ENCODE data around the gene KCNH3.
A peak's percentile ranks its signal among the peaks of the same experiment; 100 is the strongest.
"Not testable (repeated sequence)": the region's sequence is repeated elsewhere in the genome, so short reads cannot be mapped to it uniquely, and the experiment has no call there.

KCNH3 gene

GRCh38 chr12:49538510-49539403 is at the start of gene KCNH3:
Gene KCNH3, plus strand, starts transcription at chr12:49539030. Its CDS starts 387 bp downstream, at chr12:49539417.
- peak; percentile 92 for DNase-seq

GRCh38 chr12:49489154-49489553 is 49.7 kb upstream of the KCNH3 start:
- no peak for DNase-seq

- DNase-seq: peak; percentile 8
Observed at GRCh38 chr12:49489720-49490119, 49.1 kb upstream of the KCNH3 start.

GRCh38 chr12:49491823-49492222 is 47.0 kb upstream of the KCNH3 start:
- no peak for DNase-seq

DNA sequence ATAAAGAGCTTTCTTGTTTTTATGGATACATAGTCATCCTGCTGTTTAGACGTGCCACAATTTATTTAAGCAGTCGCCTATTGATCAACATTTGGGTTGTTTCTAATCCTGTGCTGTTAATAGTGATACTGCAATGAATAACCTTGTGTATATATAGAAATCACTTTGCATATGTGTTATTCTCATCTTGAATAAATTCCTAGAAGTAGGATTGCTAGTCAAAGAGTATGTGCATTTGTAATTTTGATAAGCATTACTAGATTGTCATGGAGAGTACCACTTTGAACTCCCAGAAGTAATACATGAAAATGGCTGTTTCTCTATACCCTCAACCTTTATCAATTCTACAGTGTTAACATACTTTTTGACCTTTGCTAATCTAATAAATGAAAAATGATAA is 44.9 kb upstream of the KCNH3 start:
- no peak for DNase-seq

GRCh38 chr12:49496417-49497360 is 42.1 kb upstream of the KCNH3 start:
- DNase-seq: no peak

- DNase-seq: no peak
Observed at GRCh38 chr12:49501895-49502294, 36.9 kb upstream of the KCNH3 start.

DNA sequence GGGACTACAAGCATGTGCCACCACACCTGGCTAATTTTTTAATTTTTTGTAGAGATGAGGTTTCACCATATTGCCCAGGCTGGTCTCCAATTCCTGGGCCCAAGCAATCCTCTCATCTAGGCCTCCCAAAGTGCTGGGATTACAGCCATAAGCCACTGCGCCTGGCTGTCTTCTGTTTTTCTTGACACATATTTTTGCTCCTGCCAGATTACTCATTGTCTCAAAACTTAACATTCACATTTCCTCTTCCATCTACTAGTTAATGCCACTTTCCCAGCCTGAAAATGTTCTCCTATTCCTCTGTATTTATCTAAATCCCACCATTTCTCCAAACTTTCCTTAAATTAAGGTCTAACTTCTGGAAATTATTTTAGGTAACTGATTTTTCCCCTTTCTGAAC is 36.2 kb upstream of the KCNH3 start:
- no peak for DNase-seq

- DNase-seq: no peak
Observed at GRCh38 chr12:49503674-49504180, 35.1 kb upstream of the KCNH3 start.

- no peak for DNase-seq
Observed at GRCh38 chr12:49505672-49506071, 33.2 kb upstream of the KCNH3 start.

DNA sequence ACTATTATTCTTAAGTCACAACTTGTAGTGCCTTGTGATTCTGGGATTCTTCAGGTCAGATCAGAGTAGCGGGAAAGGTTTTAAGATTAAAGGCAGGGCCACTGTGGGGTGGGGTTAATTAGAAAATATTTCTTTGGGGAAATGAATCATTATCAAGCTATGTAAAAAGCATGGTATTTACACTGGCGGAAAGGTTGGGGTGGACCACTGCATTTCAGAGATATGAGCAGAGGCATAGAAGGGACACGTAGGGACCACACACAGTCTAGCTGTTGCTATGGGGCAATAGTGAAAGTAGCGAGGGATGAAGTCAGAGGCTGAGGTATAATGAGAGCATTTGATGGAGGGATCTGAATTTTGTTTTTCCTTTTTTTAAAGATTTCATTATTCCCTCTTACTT is 31.7 kb upstream of the KCNH3 start:
- DNase-seq: no peak

GRCh38 chr12:49509681-49510080 is 29.1 kb upstream of the KCNH3 start:
- not testable (repeated sequence) for DNase-seq

GRCh38 chr12:49511410-49511809 is 27.4 kb upstream of the KCNH3 start:
- DNase-seq: no peak

DNA sequence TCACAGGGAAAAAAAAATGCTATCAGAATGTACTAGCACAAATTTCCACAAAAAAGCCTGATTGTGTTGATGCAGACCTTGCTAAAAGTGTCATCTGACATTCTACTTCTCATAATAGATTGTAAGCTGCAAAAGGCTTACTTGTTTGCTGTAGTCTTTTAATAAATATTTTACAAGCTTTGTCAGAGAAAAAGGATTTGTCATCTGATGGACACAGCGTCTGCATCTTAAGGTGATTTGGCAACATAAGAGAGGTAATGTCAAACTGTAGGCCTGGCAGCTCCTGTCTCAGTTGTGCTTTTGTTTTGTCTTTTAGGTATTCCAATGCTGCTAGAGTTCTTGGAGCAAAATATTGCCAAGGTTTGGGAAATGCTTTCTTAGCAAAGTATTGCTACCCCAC is 26.3 kb upstream of the KCNH3 start:
- no peak for DNase-seq

- no peak for DNase-seq
Observed at GRCh38 chr12:49515266-49515665, 23.6 kb upstream of the KCNH3 start.

DNA sequence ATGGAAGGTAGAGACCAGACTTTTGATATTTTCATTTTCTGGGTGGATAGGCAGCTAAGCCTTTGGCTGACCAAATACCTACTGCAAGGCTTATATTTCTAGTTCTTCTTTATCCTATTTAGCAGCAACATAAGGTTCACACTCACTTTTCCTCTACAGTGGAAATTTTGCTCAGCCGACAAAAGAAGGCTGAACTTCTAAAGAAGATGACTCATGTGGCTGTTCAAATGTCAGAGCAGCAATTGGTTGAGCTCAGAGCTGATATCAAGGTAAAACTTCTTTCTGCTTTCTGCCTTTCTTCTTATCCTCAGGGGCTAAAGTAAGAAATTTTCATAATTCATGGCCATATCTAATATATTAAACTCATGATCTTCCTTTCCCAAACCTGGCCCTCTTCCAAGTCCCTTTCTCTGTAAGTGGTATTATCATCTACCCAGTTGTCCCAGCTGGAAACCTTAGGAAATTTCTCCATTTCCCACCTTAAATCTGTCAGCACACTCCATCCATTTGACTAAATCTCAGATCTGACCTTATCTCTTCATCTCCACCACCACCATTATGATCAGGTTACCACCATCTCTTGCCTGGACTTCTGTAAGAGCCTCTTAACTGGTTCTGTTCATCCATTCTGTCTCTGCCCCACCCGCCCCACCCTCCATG is 19.8 kb upstream of the KCNH3 start:
- no peak for DNase-seq

DNA sequence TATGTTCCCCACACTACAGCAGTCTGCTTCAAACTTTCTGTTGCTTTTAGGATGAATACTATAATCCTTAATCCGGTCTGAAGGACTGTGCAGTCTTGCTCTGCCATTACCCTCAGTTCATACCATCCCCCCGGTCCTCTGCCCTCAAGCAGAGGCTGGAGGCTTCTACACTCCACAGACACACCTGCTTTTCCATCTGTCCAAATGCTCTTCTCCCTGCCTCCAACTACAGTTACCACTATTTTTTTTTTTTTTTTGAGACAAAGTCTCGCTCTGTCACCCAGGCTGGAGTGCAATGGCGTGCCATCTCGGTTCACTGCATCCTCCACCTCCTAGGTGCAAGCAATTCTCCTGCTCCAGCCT is 19.3 kb upstream of the KCNH3 start:
- DNase-seq: no peak

- DNase-seq: no peak
Observed at GRCh38 chr12:49521389-49521788, 17.4 kb upstream of the KCNH3 start.

- no peak for DNase-seq
Observed at GRCh38 chr12:49524660-49525324, 14.0 kb upstream of the KCNH3 start.

- no peak for DNase-seq
Observed at GRCh38 chr12:49525942-49526341, 12.9 kb upstream of the KCNH3 start.

DNA sequence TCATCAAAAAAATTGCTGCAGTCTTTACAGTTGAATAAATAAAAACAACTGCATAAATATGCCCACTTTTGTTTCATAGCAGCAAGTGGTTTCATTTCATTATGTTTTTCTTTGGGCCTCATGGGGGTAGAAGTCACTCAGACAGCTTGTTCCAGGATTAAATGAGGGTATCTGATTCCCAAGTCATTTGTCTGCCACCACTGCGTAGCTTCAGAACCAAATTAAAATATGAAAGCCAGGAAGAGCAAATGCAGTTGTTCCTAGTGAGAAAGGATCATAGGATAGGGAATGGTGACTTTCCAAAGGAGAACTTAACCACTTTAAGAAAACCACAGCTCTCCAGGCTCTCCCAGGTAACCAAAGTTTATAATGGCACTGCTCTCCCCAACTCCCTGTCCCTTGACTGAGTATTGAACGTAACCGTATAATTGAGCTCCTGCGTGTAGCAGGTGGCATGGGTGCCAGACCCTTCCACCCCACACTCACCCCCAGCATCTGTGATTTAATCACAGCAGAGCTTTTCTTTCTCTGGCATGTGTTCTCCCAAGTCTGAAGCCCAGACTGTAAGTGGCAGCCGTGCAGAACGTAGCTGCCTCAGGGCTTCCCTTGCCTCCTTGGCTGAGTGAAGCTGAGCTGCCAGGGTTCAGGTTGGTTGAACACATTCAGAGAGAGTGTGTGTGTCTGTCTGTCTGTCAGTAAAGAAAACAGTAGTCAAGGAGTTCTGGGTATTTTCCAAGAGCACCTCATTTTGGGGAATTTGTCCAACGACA is 11.3 kb upstream of the KCNH3 start:
- no peak for DNase-seq

DNA sequence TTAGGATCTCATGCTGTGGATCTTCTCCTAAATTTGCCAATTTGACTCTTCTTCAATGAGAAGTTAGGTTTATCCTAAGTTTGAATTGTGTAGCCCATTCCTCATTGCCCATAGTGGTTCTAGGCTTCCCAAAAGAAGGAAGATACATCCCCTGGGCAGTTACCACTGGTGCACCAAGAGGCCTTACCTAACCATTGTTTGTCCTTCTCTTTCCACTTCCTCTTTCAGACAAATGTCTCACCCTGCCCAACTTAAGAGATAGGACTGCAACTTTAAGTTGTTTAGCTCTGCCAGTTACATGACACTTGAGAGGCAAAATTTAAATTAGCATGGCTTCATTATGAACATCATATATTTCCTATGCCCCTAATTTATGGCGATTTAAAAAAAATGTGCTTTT is 9.4 kb upstream of the KCNH3 start:
- DNase-seq: peak; percentile 79

Data from hematopoietic multipotent progenitor cell treated with erythropoietin and hydrocortisone succinate and interleukin-3 and kit ligand, for 4 days (in vitro differentiated cells).